ENCODE measurements around the gene ARL5B.

The ARL5B gene

GRCh38 chr10:18659819-18660535 is 746 bp downstream of the ARL5B start:
- DNase-seq: peak; percentile 21

- no peak for DNase-seq
These were observed 1.7 kb downstream of the ARL5B start for GRCh38 chr10:18660816-18661431.

- DNase-seq: no peak
These were observed 5.7 kb downstream of the ARL5B start for GRCh38 chr10:18664841-18665478.

GRCh38 chr10:18665815-18666558 is 6.8 kb downstream of the ARL5B start:
- DNase-seq: peak; percentile 63

GRCh38 chr10:18666810-18667209 is 7.6 kb downstream of the ARL5B start:
- peak; percentile 82 for DNase-seq

GRCh38 chr10:18668026-18668425 is 8.8 kb downstream of the ARL5B start:
- no peak for DNase-seq

- DNase-seq: no peak
These were observed 16.0 kb downstream of the ARL5B start for GRCh38 chr10:18675086-18675801.

- DNase-seq: no peak
These were observed 21.5 kb downstream of the ARL5B start for GRCh38 chr10:18680754-18681153.

- DNase-seq: peak; percentile 29
These were observed 22.1 kb downstream of the ARL5B start for GRCh38 chr10:18681366-18681765.

- DNase-seq: peak; percentile 66
These were observed 22.8 kb downstream of the ARL5B start for GRCh38 chr10:18681971-18682411.

GRCh38 chr10:18683427-18683826 is 24.2 kb downstream of the ARL5B start:
- DNase-seq: peak; percentile 75

GRCh38 chr10:18684416-18684815 is 25.2 kb downstream of the ARL5B start:
- DNase-seq: no peak

- no peak for DNase-seq
These were observed 25.7 kb downstream of the ARL5B start for GRCh38 chr10:18684953-18685352.

GRCh38 chr10:18685555-18685954 is 26.3 kb downstream of the ARL5B start:
- no peak for DNase-seq

- no peak for DNase-seq
These were observed 28.0 kb downstream of the ARL5B start for GRCh38 chr10:18687195-18687594.

- no peak for DNase-seq
These were observed 28.5 kb downstream of the ARL5B start for GRCh38 chr10:18687706-18688105.

- DNase-seq: peak; percentile 18
These were observed 30.3 kb downstream of the ARL5B start for GRCh38 chr10:18689498-18689897.

- DNase-seq: no peak
These were observed 31.3 kb downstream of the ARL5B start for GRCh38 chr10:18690541-18690940.

GRCh38 chr10:18699849-18700840 is 40.9 kb downstream of the ARL5B start:
- no peak for DNase-seq

- no peak for DNase-seq
These were observed 44.3 kb downstream of the ARL5B start for GRCh38 chr10:18703521-18703920.

GRCh38 chr10:18710201-18710653 is 51.0 kb downstream of the ARL5B start:
- no peak for DNase-seq

Data from fibroblast of skin of back (primary cell).